Prostate gland (tissue), 2 donors: ENCODE measurements around the gene CRB2. TPM values are rescaled to one million over a fixed set of nuclear protein-coding genes. Genes with fewer than 3 reads are reported as not detected.

Source experiments
- DNase-seq: peaks from one replicate; pipeline ENCODE4 v3.0.0-alpha.2; 2019; ENCODE audit warnings: low spot score
- H3K27ac ChIP-seq, 2 donors: fragments of 200-600 bp; sonication (generic); 2 replicates each; pipeline ENCODE4 v1.5.1; 2017 to 2019
- H3K27me3 ChIP-seq: fragments of 200-600 bp; sonication (generic); replicated peaks from 2 replicates; pipeline ENCODE4 v1.5.1; 2019; ENCODE audit not compliant: insufficient read depth
- H3K36me3 ChIP-seq, 2 donors: fragments of 200-600 bp; sonication (generic); 1 replicate in 1 of 2; 2 replicates in 1 of 2; pipeline versions ENCODE4 v1.5.1 to v1.8.1; 2017 to 2019
- H3K4me1 ChIP-seq: fragments of 200-600 bp; sonication (generic); replicated peaks from 2 replicates; pipeline ENCODE4 v1.5.1; 2019
- H3K4me3 ChIP-seq, 2 donors: fragments of 200-600 bp; sonication (generic); 2 replicates each; pipeline ENCODE4 v1.5.1; 2017 to 2019
- H3K9me3 ChIP-seq: fragments of 200-600 bp; sonication (generic); 2 replicates; pipeline ENCODE4 v1.5.1; 2017
- CTCF ChIP-seq, 4 experiments: fragments of 200-600 bp in 2 of 4; fragments of 450-650 bp in 2 of 4; sonication (generic) in 2 of 4; IDR thresholded peaks; 1 replicate in 3 of 4; 2 replicates in 1 of 4; pipeline ENCODE4 v1.5.1; 2016 to 2019; ENCODE audit warnings: antibody characterized with exemption in 4 of 4, mild to moderate bottlenecking in 2 of 4, moderate library complexity in 2 of 4
- POLR2A ChIP-seq: fragments of 450-650 bp; IDR thresholded peaks from one replicate; pipeline ENCODE4 v1.6.1; 2016; ENCODE audit warnings: antibody characterized with exemption, mild to moderate bottlenecking
- POLR2AphosphoS5 ChIP-seq: sonication (generic); formaldehyde crosslinking; IDR thresholded peaks from one replicate; pipeline ENCODE4 v1.6.1; 2017; ENCODE audit warnings: antibody characterized with exemption
- WGBS: methylation state at CpG from one replicate; pipeline ENCODE4 v1.1.5; 2018; 5-methylcytosine and 5-hydroxymethylcytosine counted together
- intact Hi-C: fragments of 100-400 bp; cut with DNase I; formaldehyde crosslinking; loops from one replicate; pipeline ENCODE4 v1.14.2; 2022
- total RNA-seq, 2 donors: library from RNA; depleted of rRNA; stranded (reverse); fragments of >200 nt; gene quantifications; one replicate each; pipeline ENCODE4 v1.1.0, GENCODE V29; 2016

The CRB2 gene
- total RNA-seq = 1 to 10 TPM in 1 of 2 donors, not detected in 1; 1.7 TPM

- TF ChIP-seq POLR2AphosphoS5 (no peak), CTCF (IDR thresholded peaks at IDR 0.05) (no peak), POLR2A (no peak)
- intact Hi-C loops = loop anchor here (10.0 kb wide), 1 partner anchor 891 kb away; no protein-coding TSS in a partner anchor
- WGBS = 71% methylated on average over 13 of the region's 17 CpGs
- no peak within 1 kb of the TSS for H3K4me3 ChIP-seq
- H3K36me3 ChIP-seq = no peaks in the 10 kb centered on the region
- DNase-seq = no peak
- no peak within 1 kb of the TSS for H3K27ac ChIP-seq
- H3K27me3 ChIP-seq = no peaks in the 10 kb centered on the region
- H3K9me3 ChIP-seq = no peaks in the 10 kb centered on the region
- no peaks in the 10 kb centered on the region for H3K4me1 ChIP-seq
Observed at GRCh38 chr9:123355761-123356431, at the start of gene CRB2. TSS of gene CRB2 (plus strand) at chr9:123356197. CDS start at chr9:123356261, 64 bp downstream.

GRCh38 chr9:123309611-123310010 is 46.4 kb upstream of the CRB2 start:
- Histone ChIP-seq H3K27me3 (no peaks in the 10 kb centered on the region), H3K4me3 (no peak overlapping the region), H3K4me1 (no peaks in the 10 kb centered on the region), H3K27ac (no peak overlapping the region), H3K9me3 (no peaks in the 10 kb centered on the region), H3K36me3 (no peaks in the 10 kb centered on the region)
- no peak for DNase-seq
- intact Hi-C loops = loop anchor here (10.0 kb wide), 1 partner anchor 45 kb away; the partner anchor contains the start of gene STRBP
- TF ChIP-seq POLR2AphosphoS5 (peak; percentile 38), POLR2A (no peak), CTCF (IDR thresholded peaks at IDR 0.05) (no peak)
- WGBS = 19% methylated on average over 1 of the region's 1 CpG

GRCh38 chr9:123310551-123311249 is 45.3 kb upstream of the CRB2 start:
- WGBS = 34% methylated on average over 4 of the region's 4 CpGs
- no peak for TF ChIP-seq CTCF (IDR thresholded peaks at IDR 0.05)
- TF ChIP-seq POLR2AphosphoS5 = no peak
- TF ChIP-seq POLR2A = no peak

GRCh38 chr9:123311250-123311752 is 44.7 kb upstream of the CRB2 start:
- 38% methylated on average over 9 of the region's 9 CpGs for WGBS
- intact Hi-C loops = loop anchor here (10.0 kb wide), 1 partner anchor 46 kb away; the partner anchor contains the start of gene STRBP

More at GRCh38 chr9:123310551-123311249, 45.3 kb upstream of the CRB2 start:
- no peak for DNase-seq
- no peaks in the 10 kb centered on the region for H3K36me3 ChIP-seq
- H3K27me3 ChIP-seq = no peaks in the 10 kb centered on the region
- H3K9me3 ChIP-seq = no peaks in the 10 kb centered on the region
- intact Hi-C loops = loop anchor here (10.0 kb wide), 1 partner anchor 46 kb away; the partner anchor contains the start of gene STRBP
- no peak overlapping the region for H3K27ac ChIP-seq
- no peaks in the 10 kb centered on the region for H3K4me1 ChIP-seq
- no peak overlapping the region for H3K4me3 ChIP-seq

More at GRCh38 chr9:123311250-123311752, 44.7 kb upstream of the CRB2 start:
- no peaks in the 10 kb centered on the region for H3K27me3 ChIP-seq
- H3K36me3 ChIP-seq = no peaks in the 10 kb centered on the region
- H3K27ac ChIP-seq = no peak overlapping the region
- DNase-seq = no peak
- H3K4me3 ChIP-seq = no peak overlapping the region
- TF ChIP-seq CTCF (IDR thresholded peaks at IDR 0.05) = no peak
- TF ChIP-seq POLR2A = no peak
- TF ChIP-seq POLR2AphosphoS5 = no peak
- no peaks in the 10 kb centered on the region for H3K4me1 ChIP-seq
- no peaks in the 10 kb centered on the region for H3K9me3 ChIP-seq
